ENCODE measurements around the gene TTC3. TPM values are rescaled to one million over a fixed set of nuclear protein-coding genes. Genes with fewer than 3 reads are reported as not detected.
"Not testable (repeated sequence)": the region's sequence is repeated elsewhere in the genome, so short reads cannot be mapped to it uniquely, and the experiment has no call there.

The TTC3 gene
- total RNA-seq, 1 donor from 2014 or later = 203 TPM

GRCh38 chr21:37214952-37215351 lies 141.9 kb downstream of the TTC3 start:
- Mint-ChIP-seq H3K4me3 (no peak overlapping the region), H3K9me3 (no peaks in the 10 kb centered on the region), H3K27ac (no peak overlapping the region), H3K27me3 (no peaks in the 10 kb centered on the region), H3K36me3 (peaks cover 3% of the 10 kb centered on the region), H3K4me1 (ENCODE audit: unreplicated experiment) (no peaks in the 10 kb centered on the region)
- no peak for DNase-seq (ENCODE audit: extremely low spot score, unreplicated experiment)
- no peak for TF ChIP-seq CTCF (conservative IDR thresholded peaks at IDR 0.05)

GRCh38 chr21:37219761-37220432 lies 146.8 kb downstream of the TTC3 start:
- Mint-ChIP-seq H3K27me3 (no peaks in the 10 kb centered on the region), H3K4me1 (ENCODE audit: unreplicated experiment) (no peaks in the 10 kb centered on the region), H3K27ac (no peak overlapping the region), H3K4me3 (peak overlapping the region; percentile 83), H3K36me3 (peaks cover 18% of the 10 kb centered on the region), H3K9me3 (no peaks in the 10 kb centered on the region)
- DNase-seq (ENCODE audit: extremely low spot score, unreplicated experiment) = no peak
- TF ChIP-seq CTCF (conservative IDR thresholded peaks at IDR 0.05) = no peak

DNA sequence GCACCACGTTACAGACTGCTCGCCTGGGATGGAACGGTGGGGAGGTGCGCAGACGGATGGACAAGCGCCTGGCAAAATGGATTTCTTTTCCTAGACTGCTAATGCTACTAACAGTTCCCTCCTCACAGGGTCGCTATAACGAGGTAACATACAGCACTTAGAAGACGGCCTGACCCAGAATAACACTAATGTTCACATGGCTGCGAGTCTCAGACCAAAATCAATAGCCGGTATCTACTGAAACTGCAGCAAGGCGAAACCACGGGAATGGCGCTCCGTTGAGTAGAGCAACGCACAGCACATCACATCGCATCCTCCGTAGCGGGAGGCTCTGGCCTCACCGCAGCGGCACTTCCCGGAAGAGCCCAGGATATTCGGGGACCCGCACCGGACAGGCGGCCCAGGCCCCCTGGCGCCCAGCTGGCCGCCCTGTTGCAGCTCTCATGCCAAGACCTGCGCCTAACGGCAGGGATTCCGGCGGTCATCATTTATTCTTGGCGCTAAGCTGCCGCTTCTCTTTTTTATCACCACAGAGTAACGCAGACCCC lies 147.5 kb downstream of the TTC3 start:
- Mint-ChIP-seq H3K4me1 (ENCODE audit: unreplicated experiment) (no peaks in the 10 kb centered on the region), H3K27me3 (no peaks in the 10 kb centered on the region), H3K4me3 (peak overlapping the region; percentile 83), H3K27ac (no peak overlapping the region), H3K9me3 (no peaks in the 10 kb centered on the region), H3K36me3 (peaks cover 18% of the 10 kb centered on the region)
- TF ChIP-seq CTCF (conservative IDR thresholded peaks at IDR 0.05) = no peak
- DNase-seq (ENCODE audit: extremely low spot score, unreplicated experiment) = no peak

DNA sequence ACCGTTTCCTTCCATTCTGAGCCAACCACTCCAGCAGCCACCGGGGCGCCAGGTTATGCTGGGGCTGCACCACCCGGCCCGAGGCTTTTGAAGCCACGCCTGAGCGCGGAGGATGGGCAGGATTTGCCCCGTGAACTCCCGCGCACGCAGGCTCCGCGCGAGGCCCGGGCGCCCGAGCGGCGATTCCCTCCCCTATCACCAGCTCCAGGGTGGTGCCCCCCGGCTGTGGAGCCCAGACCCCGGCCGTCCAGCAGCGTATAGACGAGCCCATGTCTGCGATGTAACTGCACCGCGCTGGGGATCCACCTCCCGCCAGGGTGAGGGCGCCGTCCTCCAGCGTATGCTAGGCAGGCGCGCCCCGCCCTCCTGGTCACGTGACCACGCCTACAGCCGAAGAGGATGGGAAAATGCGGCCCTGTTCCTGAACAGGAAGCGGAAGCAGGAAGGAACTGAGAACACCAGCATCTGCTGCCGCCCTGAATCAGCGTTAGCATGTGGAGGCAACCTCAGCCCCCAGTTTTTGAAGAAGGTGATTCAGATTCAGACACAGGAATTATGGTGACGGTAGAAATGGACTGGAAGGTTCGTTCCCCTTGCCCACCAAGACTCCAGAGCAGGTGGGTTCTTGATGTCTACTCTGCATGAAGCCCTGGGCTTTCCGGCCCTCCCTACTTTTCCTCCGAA lies 148.1 kb downstream of the TTC3 start:
- DNase-seq (ENCODE audit: extremely low spot score, unreplicated experiment) = peak; percentile 80
- Mint-ChIP-seq H3K9me3 (no peaks in the 10 kb centered on the region), H3K27me3 (no peaks in the 10 kb centered on the region), H3K4me1 (ENCODE audit: unreplicated experiment) (no peaks in the 10 kb centered on the region), H3K4me3 (peak overlapping the region; percentile 83), H3K27ac (no peak overlapping the region), H3K36me3 (peaks cover 23% of the 10 kb centered on the region)
- TF ChIP-seq CTCF (conservative IDR thresholded peaks at IDR 0.05) = no peak

GRCh38 chr21:37222248-37222647 lies 149.2 kb downstream of the TTC3 start:
- H3K27ac Mint-ChIP-seq; DNase-seq (ENCODE audit: extremely low spot score, unreplicated experiment); H3K27me3 Mint-ChIP-seq; H3K4me3 Mint-ChIP-seq; H3K9me3 Mint-ChIP-seq; H3K4me1 Mint-ChIP-seq (ENCODE audit: unreplicated experiment): not testable (repeated sequence)
- peaks cover 28% of the 10 kb centered on the region for H3K36me3 Mint-ChIP-seq

- Mint-ChIP-seq H3K4me1 (ENCODE audit: unreplicated experiment) (no peaks in the 10 kb centered on the region), H3K27ac (no peak overlapping the region), H3K9me3 (no peaks in the 10 kb centered on the region), H3K27me3 (no peaks in the 10 kb centered on the region), H3K36me3 (peaks cover 35% of the 10 kb centered on the region), H3K4me3 (no peak overlapping the region)
- TF ChIP-seq CTCF (conservative IDR thresholded peaks at IDR 0.05) = no peak
- no peak for DNase-seq (ENCODE audit: extremely low spot score, unreplicated experiment)
These were observed 150.8 kb downstream of the TTC3 start for GRCh38 chr21:37223804-37224345.

Measured in type B pancreatic cell (in vitro differentiated cells).